Calu3 (cell line): ENCODE measurements around the gene MALT1. TPM values are rescaled to one million over a fixed set of nuclear protein-coding genes. Genes with fewer than 3 reads are reported as not detected.

Experiments
- BruUV-seq: library from RNA; stranded (reverse); fragments of 400-500 nt; replicated peaks from 2 replicates; lab custom pipeline; 2021; lab: Mats Ljungman, UMichigan
- CTCF ChIA-PET: fragments of 300-600 bp; sonication (Branson Sonifier 250); formaldehyde crosslinking; loops from one replicate; lab custom pipeline; 2022; ENCODE audit warnings: antibody characterized with exemption; lab: Charles Lee
- DNase-seq: peaks from one replicate; pipeline ENCODE4 v3.0.0; 2022
- H3K27ac Mint-ChIP-seq: one replicate; pipeline ENCODE4 v1.8.0; 2022; ENCODE audit warnings: mixed read lengths; ENCODE audit not compliant: unreplicated experiment
- H3K27me3 Mint-ChIP-seq: one replicate; pipeline ENCODE4 v1.8.0; 2022; ENCODE audit warnings: mixed read lengths; ENCODE audit not compliant: unreplicated experiment
- H3K36me3 Mint-ChIP-seq: one replicate; pipeline ENCODE4 v1.8.0; 2022; ENCODE audit warnings: mild to moderate bottlenecking, moderate library complexity, mixed read lengths; ENCODE audit not compliant: insufficient read depth, unreplicated experiment
- H3K4me1 Mint-ChIP-seq: one replicate; pipeline ENCODE4 v1.8.0; 2022; ENCODE audit warnings: mild to moderate bottlenecking, low read depth, mixed read lengths; ENCODE audit not compliant: unreplicated experiment
- H3K4me3 Mint-ChIP-seq: one replicate; pipeline ENCODE4 v1.8.0; 2022; ENCODE audit warnings: mild to moderate bottlenecking, low read depth, moderate library complexity, mixed read lengths; ENCODE audit not compliant: unreplicated experiment
- H3K9me3 Mint-ChIP-seq: one replicate; pipeline ENCODE4 v1.8.0; 2022; ENCODE audit warnings: low read depth, mixed read lengths; ENCODE audit not compliant: unreplicated experiment
- intact Hi-C: fragments of 100-400 bp; cut with micrococcal nuclease; formaldehyde crosslinking; loops from one replicate; pipeline ENCODE4 v1.10.0; 2022; ENCODE audit not compliant: unreplicated experiment
- total RNA-seq: library from RNA; stranded (reverse); gene quantifications from 2 replicates; pipeline ENCODE4 v1.2.3, GENCODE V29; 2022
- TF ChIP-seq, protein P1 (sequence below): fragments of 200-600 bp; IDR thresholded peaks from one replicate; pipeline ENCODE4 v1.8.0; 2022; ENCODE audit warnings: antibody characterized with exemption; ENCODE audit not compliant: unreplicated experiment

Gene MALT1
- total RNA-seq, 1 experiment from 2014 or later, result 37.6 TPM

DNA sequence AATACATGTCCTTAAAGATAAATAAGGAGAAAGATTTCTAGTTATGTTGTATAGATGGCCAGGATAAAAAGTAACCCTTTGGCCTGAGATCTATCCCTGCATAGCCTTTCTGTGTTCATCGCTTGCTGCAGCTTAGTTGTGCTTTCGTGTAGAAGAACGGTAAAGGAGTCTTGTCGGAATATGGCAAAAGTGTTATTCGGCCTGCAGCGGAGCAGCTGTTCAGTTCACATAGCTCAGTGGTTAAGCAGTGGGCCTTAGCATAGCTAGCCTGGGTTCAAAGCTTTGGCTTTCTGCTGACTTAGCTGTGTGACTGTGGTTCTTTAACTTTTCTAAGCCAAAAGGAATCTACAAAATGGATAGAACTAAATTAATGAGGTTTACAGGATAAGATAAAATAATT lies 55.4 kb downstream of the MALT1 start:
- TF ChIP-seq, protein P1, sequence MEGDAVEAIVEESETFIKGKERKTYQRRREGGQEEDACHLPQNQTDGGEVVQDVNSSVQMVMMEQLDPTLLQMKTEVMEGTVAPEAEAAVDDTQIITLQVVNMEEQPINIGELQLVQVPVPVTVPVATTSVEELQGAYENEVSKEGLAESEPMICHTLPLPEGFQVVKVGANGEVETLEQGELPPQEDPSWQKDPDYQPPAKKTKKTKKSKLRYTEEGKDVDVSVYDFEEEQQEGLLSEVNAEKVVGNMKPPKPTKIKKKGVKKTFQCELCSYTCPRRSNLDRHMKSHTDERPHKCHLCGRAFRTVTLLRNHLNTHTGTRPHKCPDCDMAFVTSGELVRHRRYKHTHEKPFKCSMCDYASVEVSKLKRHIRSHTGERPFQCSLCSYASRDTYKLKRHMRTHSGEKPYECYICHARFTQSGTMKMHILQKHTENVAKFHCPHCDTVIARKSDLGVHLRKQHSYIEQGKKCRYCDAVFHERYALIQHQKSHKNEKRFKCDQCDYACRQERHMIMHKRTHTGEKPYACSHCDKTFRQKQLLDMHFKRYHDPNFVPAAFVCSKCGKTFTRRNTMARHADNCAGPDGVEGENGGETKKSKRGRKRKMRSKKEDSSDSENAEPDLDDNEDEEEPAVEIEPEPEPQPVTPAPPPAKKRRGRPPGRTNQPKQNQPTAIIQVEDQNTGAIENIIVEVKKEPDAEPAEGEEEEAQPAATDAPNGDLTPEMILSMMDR, result no peak
- Mint-ChIP-seq H3K4me3 (no peak overlapping the region), H3K9me3 (no peaks in the 10 kb centered on the region), H3K27me3 (no peaks in the 10 kb centered on the region), H3K27ac (no peak overlapping the region), H3K4me1 (no peaks in the 10 kb centered on the region), H3K36me3 (no peaks in the 10 kb centered on the region)
- intact Hi-C loops, result no loop called here
- BruUV-seq, result no TSS peak
- DNase-seq, result no peak
- CTCF ChIA-PET, result no interaction called here

DNA sequence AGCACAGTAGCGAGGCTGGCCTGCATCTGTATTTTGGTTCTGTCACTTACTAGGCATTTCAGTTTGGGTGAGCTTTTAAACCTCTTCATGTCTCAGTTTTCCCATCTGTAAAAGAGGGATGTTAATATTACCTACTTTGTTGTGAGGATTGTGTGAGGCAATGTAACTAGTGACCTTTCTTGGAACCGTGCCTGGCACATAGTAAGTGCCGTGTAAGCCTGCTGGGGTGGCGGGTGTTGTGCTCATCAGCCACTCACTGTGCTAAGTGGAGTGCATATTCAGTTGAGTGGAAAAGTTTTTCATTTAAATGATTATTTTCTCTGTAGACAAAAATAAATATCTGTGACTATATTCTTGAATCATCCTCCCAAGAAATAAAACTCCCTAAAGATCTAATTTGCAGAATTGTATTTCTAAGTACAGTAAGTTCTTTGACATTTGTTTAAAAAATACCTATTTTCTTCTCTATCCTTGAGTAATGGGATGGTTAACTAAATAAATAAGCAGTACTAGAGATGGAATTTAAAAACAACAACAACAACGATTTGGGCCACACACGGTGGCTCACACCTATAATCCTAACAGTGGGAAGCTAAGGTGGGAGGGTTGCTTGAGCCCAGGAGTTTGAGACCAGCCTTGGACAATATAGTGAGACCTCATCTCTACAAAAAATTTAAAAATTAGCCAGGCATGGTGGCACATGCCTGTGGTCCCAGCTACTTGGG lies 56.7 kb downstream of the MALT1 start:
- Mint-ChIP-seq H3K4me3 (no peak overlapping the region), H3K4me1 (no peaks in the 10 kb centered on the region), H3K27ac (no peak overlapping the region), H3K9me3 (no peaks in the 10 kb centered on the region), H3K36me3 (peaks cover 2% of the 10 kb centered on the region), H3K27me3 (no peaks in the 10 kb centered on the region)
- CTCF ChIA-PET, result no interaction called here
- intact Hi-C loops, result no loop called here
- TF ChIP-seq, protein P1, result no peak
- no TSS peak for BruUV-seq
- no peak for DNase-seq

DNA sequence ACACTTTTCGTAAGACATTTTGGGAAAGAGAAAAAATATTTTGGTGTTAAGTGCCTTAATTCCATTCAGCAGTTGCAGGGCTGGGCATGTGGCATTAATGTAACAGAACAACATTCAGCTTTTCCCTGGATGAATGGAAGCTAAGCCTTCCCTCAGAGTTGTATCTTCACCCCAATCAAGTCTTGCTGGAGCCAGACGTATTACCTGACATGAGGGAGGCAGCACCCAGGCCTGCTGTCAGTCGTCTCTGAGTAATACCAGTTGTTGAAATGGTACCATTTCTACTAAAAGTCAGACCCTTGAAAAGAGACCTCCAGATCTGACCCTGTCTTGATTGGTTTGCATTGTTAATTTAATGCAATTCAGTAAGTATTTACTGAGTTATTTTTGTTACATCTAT lies 57.5 kb downstream of the MALT1 start:
- Mint-ChIP-seq H3K27ac (no peak overlapping the region), H3K9me3 (no peaks in the 10 kb centered on the region), H3K4me3 (no peak overlapping the region), H3K4me1 (no peaks in the 10 kb centered on the region), H3K27me3 (no peaks in the 10 kb centered on the region), H3K36me3 (peaks cover 5% of the 10 kb centered on the region)
- intact Hi-C loops, result no loop called here
- no peak for DNase-seq
- TF ChIP-seq, protein P1, result no peak
- CTCF ChIA-PET, result no interaction called here
- no TSS peak for BruUV-seq

- DNase-seq, result no peak
- CTCF ChIA-PET, result no interaction called here
- no TSS peak for BruUV-seq
These were observed 59.4 kb downstream of the MALT1 start for GRCh38 chr18:58730618-58731017.

More at GRCh38 chr18:58730618-58731017, 59.4 kb downstream of the MALT1 start:
- H3K27ac Mint-ChIP-seq, result no peak overlapping the region
- no peaks in the 10 kb centered on the region for H3K4me1 Mint-ChIP-seq
- H3K4me3 Mint-ChIP-seq, result no peak overlapping the region
- intact Hi-C loops, result no loop called here
- TF ChIP-seq, protein P1, result no peak
- H3K36me3 Mint-ChIP-seq, result peaks cover 5% of the 10 kb centered on the region
- no peaks in the 10 kb centered on the region for H3K27me3 Mint-ChIP-seq
- H3K9me3 Mint-ChIP-seq, result no peaks in the 10 kb centered on the region
